Activated naive CD4-positive, alpha-beta T cell treated with anti-CD3 and anti-CD28 coated beads for 36 hours (primary cell): Measurements from ENCODE around the gene FLVCR1. TPM values are rescaled to one million over a fixed set of nuclear protein-coding genes. Genes with fewer than 3 reads are reported as not detected.
A peak's percentile ranks its signal among the peaks of the same experiment; 100 is the strongest.
"Not testable (repeated sequence)": the region's sequence is repeated elsewhere in the genome, so short reads cannot be mapped to it uniquely, and the experiment has no call there.

Experiments used
- CTCF ChIA-PET: fragments of 350-600 bp; sonication (Branson Sonifier 250); formaldehyde crosslinking; loops from one replicate; lab custom pipeline; 2021; ENCODE audit warnings: antibody characterized with exemption; lab: Charles Lee
- DNase-seq: peaks from one replicate; pipeline ENCODE4 v3.0.0-alpha.2; 2020
- H3K27ac Mint-ChIP-seq: one replicate; pipeline ENCODE4 v1.8.0; 2021; ENCODE audit warnings: mild to moderate bottlenecking, mixed read lengths
- H3K27me3 Mint-ChIP-seq: one replicate; pipeline ENCODE4 v1.8.0; 2021; ENCODE audit warnings: low read depth, mixed read lengths
- H3K36me3 Mint-ChIP-seq: one replicate; pipeline ENCODE4 v1.8.0; 2021; ENCODE audit warnings: low read depth, mixed read lengths
- H3K4me1 Mint-ChIP-seq: one replicate; pipeline ENCODE4 v1.8.0; 2021; ENCODE audit warnings: low read depth, mixed read lengths
- H3K4me3 Mint-ChIP-seq: one replicate; pipeline ENCODE4 v1.8.0; 2021; ENCODE audit warnings: mild to moderate bottlenecking, moderate library complexity, mixed read lengths
- H3K9me3 Mint-ChIP-seq: one replicate; pipeline ENCODE4 v1.8.0; 2021; ENCODE audit warnings: mixed read lengths
- intact Hi-C: fragments of 100-400 bp; cut with micrococcal nuclease; formaldehyde crosslinking; loops from one replicate; pipeline ENCODE4 v1.15.1; 2023
- total RNA-seq, 2 experiments: library from RNA; stranded (reverse); gene quantifications; one replicate each; pipeline ENCODE4 v1.2.3, GENCODE V29; 2021

The FLVCR1 gene
- total RNA-seq, 2 experiments from 2014 or later, result 6.0 to 7.3 TPM

GRCh38 chr1:212833211-212834207, 24.6 kb upstream of the FLVCR1 start:
- DNase-seq, result peak; percentile 15
- H3K27ac Mint-ChIP-seq, CTCF ChIA-PET, H3K4me3 Mint-ChIP-seq, H3K27me3 Mint-ChIP-seq, H3K9me3 Mint-ChIP-seq, intact Hi-C loops, H3K4me1 Mint-ChIP-seq, H3K36me3 Mint-ChIP-seq: not testable (repeated sequence)

GRCh38 chr1:212838145-212838544, 19.9 kb upstream of the FLVCR1 start:
- no peaks in the 10 kb centered on the region for H3K27me3 Mint-ChIP-seq
- no peaks in the 10 kb centered on the region for H3K36me3 Mint-ChIP-seq
- no peaks in the 10 kb centered on the region for H3K4me1 Mint-ChIP-seq
- H3K9me3 Mint-ChIP-seq, result no peaks in the 10 kb centered on the region
- DNase-seq, result no peak
- H3K27ac Mint-ChIP-seq, result no peak overlapping the region
- H3K4me3 Mint-ChIP-seq, result no peak overlapping the region
- intact Hi-C loops, result no loop called here
- CTCF ChIA-PET, result no interaction called here

- CTCF ChIA-PET, DNase-seq, H3K36me3 Mint-ChIP-seq, H3K27ac Mint-ChIP-seq, H3K9me3 Mint-ChIP-seq, H3K27me3 Mint-ChIP-seq, H3K4me3 Mint-ChIP-seq, H3K4me1 Mint-ChIP-seq, intact Hi-C loops: not testable (repeated sequence)
These were observed 13.6 kb upstream of the FLVCR1 start for GRCh38 chr1:212844521-212844920.

GRCh38 chr1:212847549-212847948, 10.5 kb upstream of the FLVCR1 start, which contains the start of gene SPATA45:
Gene SPATA45, minus strand, starts transcription at chr1:212847649. Its CDS starts 11,500 bp downstream, at chr1:212836149.
- Mint-ChIP-seq H3K9me3 (peaks cover 2% of the 10 kb centered on the region), H3K27me3 (no peaks in the 10 kb centered on the region), H3K4me3 (no peak within 1 kb of the TSS), H3K27ac (no peak within 1 kb of the TSS), H3K36me3 (peaks cover 3% of the 10 kb centered on the region), H3K4me1 (no peaks in the 10 kb centered on the region)
- CTCF ChIA-PET, result no interaction called here
- DNase-seq, result no peak
- intact Hi-C loops, result no loop called here

- Mint-ChIP-seq H3K4me1 (peaks cover 4% of the 10 kb centered on the region), H3K27me3 (no peaks in the 10 kb centered on the region), H3K4me3 (no peak overlapping the region), H3K9me3 (peaks cover 2% of the 10 kb centered on the region), H3K36me3 (peaks cover 10% of the 10 kb centered on the region), H3K27ac (no peak overlapping the region)
- CTCF ChIA-PET, result no interaction called here
- DNase-seq, result no peak
- intact Hi-C loops, result loop anchor here (10.0 kb wide), 1 partner anchor 1753 kb away; the partner anchor contains the start of gene CENPF
These were observed 5.9 kb upstream of the FLVCR1 start for GRCh38 chr1:212852105-212852688.

- DNase-seq, result no peak
- Mint-ChIP-seq H3K27me3 (no peaks in the 10 kb centered on the region), H3K4me1 (peaks cover 4% of the 10 kb centered on the region), H3K9me3 (peaks cover 2% of the 10 kb centered on the region), H3K27ac (no peak overlapping the region), H3K36me3 (peaks cover 10% of the 10 kb centered on the region), H3K4me3 (no peak overlapping the region)
- CTCF ChIA-PET, result interaction anchor here (1.5 kb wide), 1 partner anchor 39 kb away, joined by 5 read pairs; no protein-coding TSS in a partner anchor
- intact Hi-C loops, result loop anchor here (10.0 kb wide), 1 partner anchor 1751 kb away; the partner anchor contains the start of gene CENPF
These were observed 4.4 kb upstream of the FLVCR1 start for GRCh38 chr1:212853658-212854057.

GRCh38 chr1:212856755-212857154, 1.3 kb upstream of the FLVCR1 start:
- Mint-ChIP-seq H3K4me1 (peaks cover 9% of the 10 kb centered on the region), H3K4me3 (peak overlapping the region; percentile 97), H3K36me3 (peaks cover 16% of the 10 kb centered on the region), H3K27ac (no peak overlapping the region), H3K9me3 (peaks cover 2% of the 10 kb centered on the region), H3K27me3 (no peaks in the 10 kb centered on the region)
- intact Hi-C loops, result loop anchor here (5.0 to 10.0 kb wide), 2 partner anchors 34 to 1748 kb away; partner anchors contain the start of gene CENPF
- CTCF ChIA-PET, result interaction anchor here (0.6 to 1.8 kb wide), 2 partner anchors 138 to 158 kb away, joined by 3 to 6 read pairs; no protein-coding TSS in a partner anchor
- DNase-seq, result no peak

- H3K4me3 Mint-ChIP-seq, result peak overlapping the region; percentile 97
- intact Hi-C loops, result loop anchor here (1.0 to 10.0 kb wide), 13 partner anchors 36 to 1746 kb away; partner anchors contain the start of genes ANGEL2, ATF3, CENPF and DTL
- CTCF ChIA-PET, result interaction anchor here (0.8 to 1.3 kb wide), 3 partner anchors 67 to 823 kb away, joined by 3 read pairs; partner anchors contain the start of genes DTL, INTS7, NSL1 and TATDN3
- peaks cover 14% of the 10 kb centered on the region for H3K4me1 Mint-ChIP-seq
- H3K36me3 Mint-ChIP-seq, result peaks cover 12% of the 10 kb centered on the region
- peak; percentile 18 for DNase-seq
- peak overlapping the region; percentile 88 for H3K27ac Mint-ChIP-seq
- no peaks in the 10 kb centered on the region for H3K9me3 Mint-ChIP-seq
- no peaks in the 10 kb centered on the region for H3K27me3 Mint-ChIP-seq
These were observed 588 bp downstream of the FLVCR1 start for GRCh38 chr1:212858461-212859265.

- no peak for DNase-seq
- no peaks in the 10 kb centered on the region for H3K27me3 Mint-ChIP-seq
- H3K27ac Mint-ChIP-seq, result no peak overlapping the region
- H3K9me3 Mint-ChIP-seq, result no peaks in the 10 kb centered on the region
- H3K36me3 Mint-ChIP-seq, result peaks cover 10% of the 10 kb centered on the region
- H3K4me1 Mint-ChIP-seq, result peaks cover 18% of the 10 kb centered on the region
- H3K4me3 Mint-ChIP-seq, result no peak overlapping the region
- intact Hi-C loops, result no loop called here
- CTCF ChIA-PET, result interaction anchor here (0.5 to 1.5 kb wide), 5 partner anchors 33 to 132 kb away, joined by 3 read pairs; no protein-coding TSS in a partner anchor
These were observed 2.9 kb downstream of the FLVCR1 start for GRCh38 chr1:212860713-212861581.

GRCh38 chr1:212862111-212862690, 4.1 kb downstream of the FLVCR1 start:
- Mint-ChIP-seq H3K27me3 (no peaks in the 10 kb centered on the region), H3K9me3 (no peaks in the 10 kb centered on the region), H3K4me3 (no peak overlapping the region), H3K36me3 (peaks cover 18% of the 10 kb centered on the region), H3K4me1 (peaks cover 14% of the 10 kb centered on the region), H3K27ac (no peak overlapping the region)
- CTCF ChIA-PET, result interaction anchor here (0.6 to 1.5 kb wide), 2 partner anchors 22 to 77 kb away, joined by 3 read pairs; no protein-coding TSS in a partner anchor
- intact Hi-C loops, result no loop called here
- no peak for DNase-seq
